ENCODE data around the gene ARL15. TPM values are rescaled to one million over a fixed set of nuclear protein-coding genes. Genes with fewer than 3 reads are reported as not detected.

ARL15 gene
- total and polyA plus RNA-seq, 2 donors (not counting 3 experiments of a cell fraction or from before 2014, with no cell fraction given) = 11.9 to 24.4 TPM

DNA sequence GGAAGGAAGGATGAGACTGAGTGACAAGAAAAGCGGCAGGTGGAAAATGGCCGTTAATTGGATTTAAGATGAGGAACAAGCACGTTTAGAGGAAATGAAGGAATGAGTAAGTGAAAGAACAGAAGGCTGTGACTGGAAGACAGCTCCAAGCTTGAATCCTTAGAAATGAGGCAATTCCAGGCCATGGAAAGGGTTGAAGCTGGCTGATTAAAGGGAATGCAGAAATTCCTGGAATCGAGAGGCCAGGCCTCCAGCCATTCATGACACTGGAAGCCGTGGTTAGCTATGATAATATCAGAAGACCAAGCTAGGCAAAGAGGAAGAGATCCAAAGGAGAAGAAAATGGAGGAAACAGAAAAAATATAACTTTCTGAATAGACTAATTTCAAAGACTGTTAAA is 84.2 kb downstream of the ARL15 start:
- H3K4me3 ChIP-seq (replicated peaks in 1 of 3; ENCODE audit: insufficient read depth in 1 of 3, low read depth in 1 of 3, low read length in 3 of 3) = no peak overlapping the region
- ChIA-PET POLR2A (interaction anchor here (0.6 kb wide), 1 partner anchor 795 kb away, joined by 5 read pairs; no protein-coding TSS in a partner anchor), CTCF (interaction anchor here (1.2 to 1.9 kb wide), 3 partner anchors 8 to 748 kb away, joined by 3 to 13 read pairs (median 4); no protein-coding TSS in a partner anchor)
- dilution Hi-C loops (cut with MboI; ENCODE audit: extremely low pct_ligation_motif_present, low sequenced_read_pairs) (no loop called here), intact Hi-C loops (cut with micrococcal nuclease) (no loop called here)
- BruUV-seq (replicated peaks) = no TSS peak
- TF ChIP-seq, protein P1, sequence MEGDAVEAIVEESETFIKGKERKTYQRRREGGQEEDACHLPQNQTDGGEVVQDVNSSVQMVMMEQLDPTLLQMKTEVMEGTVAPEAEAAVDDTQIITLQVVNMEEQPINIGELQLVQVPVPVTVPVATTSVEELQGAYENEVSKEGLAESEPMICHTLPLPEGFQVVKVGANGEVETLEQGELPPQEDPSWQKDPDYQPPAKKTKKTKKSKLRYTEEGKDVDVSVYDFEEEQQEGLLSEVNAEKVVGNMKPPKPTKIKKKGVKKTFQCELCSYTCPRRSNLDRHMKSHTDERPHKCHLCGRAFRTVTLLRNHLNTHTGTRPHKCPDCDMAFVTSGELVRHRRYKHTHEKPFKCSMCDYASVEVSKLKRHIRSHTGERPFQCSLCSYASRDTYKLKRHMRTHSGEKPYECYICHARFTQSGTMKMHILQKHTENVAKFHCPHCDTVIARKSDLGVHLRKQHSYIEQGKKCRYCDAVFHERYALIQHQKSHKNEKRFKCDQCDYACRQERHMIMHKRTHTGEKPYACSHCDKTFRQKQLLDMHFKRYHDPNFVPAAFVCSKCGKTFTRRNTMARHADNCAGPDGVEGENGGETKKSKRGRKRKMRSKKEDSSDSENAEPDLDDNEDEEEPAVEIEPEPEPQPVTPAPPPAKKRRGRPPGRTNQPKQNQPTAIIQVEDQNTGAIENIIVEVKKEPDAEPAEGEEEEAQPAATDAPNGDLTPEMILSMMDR (IDR thresholded peaks at IDR 0.05; ENCODE audit: extremely low read depth in 1 of 2, insufficient read depth in 1 of 2, low read depth in 1 of 2, low read length in 2 of 2) = no peak
- TF ChIP-seq POLR2A (IDR thresholded peaks at IDR 0.05; ENCODE audit: low read depth, low read length) (no peak), MYC (IDR thresholded peaks at IDR 0.05; ENCODE audit: low read depth, low read length) (no peak), JUN (IDR thresholded peaks at IDR 0.05; ENCODE audit: borderline replicate concordance, insufficient read depth, insufficient read length, low read depth) (no peak), FOS (IDR thresholded peaks at IDR 0.05; ENCODE audit: borderline replicate concordance, insufficient read depth, low read length) (no peak), EZH2 (IDR thresholded peaks at IDR 0.05; ENCODE audit: borderline replicate concordance, low read depth, low read length, severe bottlenecking) (no peak), POLR2AphosphoS5 (IDR thresholded peaks at IDR 0.05; ENCODE audit: insufficient read depth, low read depth, low read length) (no peak), GATA2 (IDR thresholded peaks at IDR 0.05; ENCODE audit: insufficient read depth, insufficient read length, low read depth, low read length) (no peak)
- TF ChIP-seq, protein P2, sequence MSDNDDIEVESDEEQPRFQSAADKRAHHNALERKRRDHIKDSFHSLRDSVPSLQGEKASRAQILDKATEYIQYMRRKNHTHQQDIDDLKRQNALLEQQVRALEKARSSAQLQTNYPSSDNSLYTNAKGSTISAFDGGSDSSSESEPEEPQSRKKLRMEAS (IDR thresholded peaks at IDR 0.05; ENCODE audit: insufficient read depth, insufficient read length) = no peak
- H3K9ac ChIP-seq (replicated peaks; ENCODE audit: extremely low read depth, insufficient read depth, low read length) = no peak overlapping the region
- H3K79me2 ChIP-seq (ENCODE audit: control insufficient read depth, insufficient read depth, low read length) = no peaks in the 10 kb centered on the region
- no peaks in the 10 kb centered on the region for H4K20me1 ChIP-seq (replicated peaks; ENCODE audit: control insufficient read depth, extremely low read depth, insufficient read depth, low read length)
- H3K27ac ChIP-seq (ENCODE audit: insufficient read depth, low read depth, low read length) = no peak overlapping the region
- H3K4me2 ChIP-seq (ENCODE audit: insufficient read depth, low read length) = no peak overlapping the region
- DNase-seq (ENCODE audit: low read depth, low spot score) (no peak), FAIRE-seq (no peak)
- H3K36me3 ChIP-seq (ENCODE audit: control insufficient read depth in 2 of 2, extremely low read depth in 1 of 2, insufficient read depth in 2 of 2, low read length in 2 of 2) = no peaks in the 10 kb centered on the region
- no peaks in the 10 kb centered on the region for H3K4me1 ChIP-seq (ENCODE audit: control insufficient read depth, extremely low read depth, insufficient read depth, low read length)
- H3K27me3 ChIP-seq (ENCODE audit: control insufficient read depth in 2 of 2, insufficient read depth in 2 of 2, low read length in 2 of 2) = peaks cover 0 to 3% of the 10 kb centered on the region in 2 experiments
- H2AFZ ChIP-seq (ENCODE audit: low read depth, low read length) = no peak overlapping the region
- no peaks in the 10 kb centered on the region for H3K9me1 ChIP-seq (replicated peaks; ENCODE audit: control insufficient read depth, extremely low read depth, insufficient read depth, low read length)
- H3K9me3 ChIP-seq (replicated peaks; ENCODE audit: control insufficient read depth, insufficient read depth, low read length) = no peaks in the 10 kb centered on the region

Data from endothelial cell of umbilical vein (primary cell).